ENCODE results near the gene PPP1R9A. TPM values are rescaled to one million over a fixed set of nuclear protein-coding genes. Genes with fewer than 3 reads are reported as not detected.

The PPP1R9A gene
- total RNA-seq, 1 donor from 2014 or later, result 42.8 TPM

DNA sequence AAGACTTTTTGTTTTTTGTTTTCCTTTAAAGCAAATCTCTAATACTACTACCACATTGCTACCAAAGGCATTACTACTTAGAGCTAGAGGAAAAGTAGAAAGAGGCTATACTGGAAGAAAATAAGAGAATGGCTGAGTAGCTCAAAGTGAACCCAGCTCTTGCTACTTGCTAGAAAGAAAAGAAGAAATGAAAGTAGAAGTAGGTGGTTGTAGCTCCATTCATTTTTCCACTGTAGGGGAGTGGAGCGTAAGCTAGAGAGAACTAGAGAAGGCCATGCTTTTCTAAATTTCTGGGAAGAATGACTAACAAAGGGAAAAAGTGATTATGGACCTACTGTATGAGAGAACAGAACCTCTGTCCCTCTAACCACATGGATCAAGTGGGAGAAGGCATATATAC lies 232.5 kb downstream of the PPP1R9A start:
- no peak for DNase-seq (ENCODE audit: low spot score)
- intact Hi-C loops (cut with DNase I), result no loop called here

DNA sequence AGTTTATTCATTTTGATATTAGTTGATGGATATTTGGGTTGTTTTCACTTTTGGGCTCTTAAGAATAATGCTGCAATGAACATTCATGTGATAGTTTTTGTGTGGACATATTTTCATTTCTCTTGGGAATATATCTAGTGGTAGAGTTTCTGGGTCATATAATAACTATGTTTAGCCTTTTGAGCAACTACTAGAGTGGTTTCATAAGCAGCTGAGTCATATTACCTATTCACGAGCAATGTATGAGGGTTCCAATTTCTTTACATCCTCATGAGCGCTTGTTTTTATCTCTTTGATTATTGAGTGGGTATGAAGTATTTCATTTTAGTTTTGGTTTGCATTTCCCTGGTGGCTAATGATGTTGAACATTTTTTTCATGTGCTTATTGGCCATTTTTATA lies 234.4 kb downstream of the PPP1R9A start:
- no peak for DNase-seq (ENCODE audit: low spot score)
- intact Hi-C loops (cut with DNase I), result no loop called here

GRCh38 chr7:95144256-95144655 lies 236.9 kb downstream of the PPP1R9A start:
- intact Hi-C loops (cut with DNase I), result no loop called here
- DNase-seq (ENCODE audit: low spot score), result no peak

DNA sequence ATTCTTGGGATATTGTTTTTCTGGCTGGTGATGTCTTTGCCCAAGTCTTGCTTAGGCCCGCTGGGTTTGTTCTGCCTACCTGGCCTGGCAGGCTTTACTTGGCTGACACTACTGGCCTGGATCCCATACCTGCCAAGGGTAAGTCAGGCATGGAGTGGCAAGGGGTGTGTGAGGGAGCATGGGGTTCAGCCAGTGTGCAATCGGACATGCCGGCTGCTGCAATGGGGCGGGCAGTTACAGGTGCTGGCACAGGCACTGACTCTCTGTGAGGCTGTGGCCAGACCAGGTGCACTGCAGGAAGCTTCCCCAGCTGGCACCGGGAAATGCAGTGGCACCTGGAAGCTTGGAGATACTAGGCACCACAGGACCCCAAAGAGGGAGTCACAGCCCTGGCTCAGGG lies 248.6 kb downstream of the PPP1R9A start:
- intact Hi-C loops (cut with DNase I), result no loop called here
- DNase-seq (ENCODE audit: low spot score), result no peak

GRCh38 chr7:95157381-95157780 lies 250.0 kb downstream of the PPP1R9A start:
- no peak for DNase-seq (ENCODE audit: low spot score)
- intact Hi-C loops (cut with DNase I), result no loop called here

DNA sequence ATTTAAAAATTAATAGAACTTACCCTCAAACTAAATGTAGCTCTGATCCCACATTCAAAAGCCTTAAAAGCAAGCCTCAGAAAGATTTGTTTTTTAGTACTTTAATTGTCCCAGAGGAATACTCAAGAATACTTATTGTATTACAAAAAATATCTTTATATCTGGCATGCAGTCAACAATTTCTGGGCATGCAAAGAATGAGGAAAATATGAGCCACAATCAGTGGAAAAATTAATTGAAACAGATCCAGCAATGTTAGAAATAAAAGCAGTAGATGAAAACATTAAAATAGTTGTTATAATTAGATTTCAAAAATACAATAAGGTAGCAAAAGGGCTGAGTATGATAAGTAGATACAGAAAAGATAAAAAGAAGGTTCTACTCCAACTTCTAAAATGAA lies 262.3 kb downstream of the PPP1R9A start:
- intact Hi-C loops (cut with DNase I), result no loop called here
- no peak for DNase-seq (ENCODE audit: low spot score)

- DNase-seq (ENCODE audit: low spot score), result no peak
- intact Hi-C loops (cut with DNase I), result no loop called here
Observed at GRCh38 chr7:95172420-95172819, 265.0 kb downstream of the PPP1R9A start.

- no peak for DNase-seq (ENCODE audit: low spot score)
- intact Hi-C loops (cut with DNase I), result no loop called here
Observed at GRCh38 chr7:95190515-95190914, 283.1 kb downstream of the PPP1R9A start.

DNA sequence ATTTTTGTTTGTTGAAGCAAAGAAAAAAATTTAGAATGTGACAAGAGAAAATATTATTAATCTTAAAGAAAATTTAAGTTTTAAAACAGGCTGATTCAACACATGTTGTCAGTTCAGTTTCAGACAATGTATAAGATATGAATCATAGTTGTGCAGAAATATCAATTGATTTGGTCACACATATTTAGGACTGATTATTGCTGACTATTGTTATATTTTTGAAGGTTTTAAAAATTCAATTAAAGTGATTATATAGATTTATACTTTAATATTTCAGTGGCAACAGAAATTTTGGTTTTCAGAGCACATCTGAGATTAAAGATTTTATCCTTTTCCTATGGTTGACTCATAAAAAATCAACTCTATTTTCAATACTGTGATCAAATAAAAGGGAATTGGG lies 284.4 kb downstream of the PPP1R9A start:
- intact Hi-C loops (cut with DNase I), result no loop called here
- no peak for DNase-seq (ENCODE audit: low spot score)

DNA sequence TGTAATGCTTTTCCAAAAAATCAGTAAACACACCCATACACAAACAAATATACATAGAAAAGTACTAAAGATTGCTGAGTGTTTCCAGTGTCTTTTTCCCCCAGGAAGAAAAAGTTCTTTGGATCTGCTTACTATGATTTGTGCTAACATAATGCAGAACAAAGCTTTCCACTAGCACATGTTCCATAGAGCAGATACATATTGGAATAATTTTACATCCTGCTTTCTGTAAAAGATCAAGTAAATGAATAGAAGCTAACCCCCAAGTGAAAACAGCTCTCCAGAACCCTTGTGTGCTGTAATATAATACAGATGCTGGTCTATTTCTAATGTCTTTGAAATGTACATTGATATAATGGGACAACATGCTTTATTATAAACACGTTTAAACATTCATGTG lies 291.5 kb downstream of the PPP1R9A start:
- intact Hi-C loops (cut with DNase I), result loop anchor here (5.0 kb wide), 2 partner anchors 292 to 752 kb away; partner anchors contain the start of gene PPP1R9A
- DNase-seq (ENCODE audit: low spot score), result no peak

GRCh38 chr7:95199779-95200558 lies 292.6 kb downstream of the PPP1R9A start:
- intact Hi-C loops (cut with DNase I), result loop anchor here (5.0 kb wide), 2 partner anchors 293 to 753 kb away; partner anchors contain the start of gene PPP1R9A
- no peak for DNase-seq (ENCODE audit: low spot score)

- intact Hi-C loops (cut with DNase I), result no loop called here
- no peak for DNase-seq (ENCODE audit: low spot score)
Observed at GRCh38 chr7:95200741-95201140, 293.3 kb downstream of the PPP1R9A start.

GRCh38 chr7:95201727-95202126 lies 294.3 kb downstream of the PPP1R9A start:
- intact Hi-C loops (cut with DNase I), result no loop called here
- no peak for DNase-seq (ENCODE audit: low spot score)

GRCh38 chr7:95204618-95205017 lies 297.2 kb downstream of the PPP1R9A start:
- intact Hi-C loops (cut with DNase I), result no loop called here
- no peak for DNase-seq (ENCODE audit: low spot score)

- DNase-seq (ENCODE audit: low spot score), result no peak
- intact Hi-C loops (cut with DNase I), result no loop called here
Observed at GRCh38 chr7:95205665-95206225, 298.4 kb downstream of the PPP1R9A start.

DNA sequence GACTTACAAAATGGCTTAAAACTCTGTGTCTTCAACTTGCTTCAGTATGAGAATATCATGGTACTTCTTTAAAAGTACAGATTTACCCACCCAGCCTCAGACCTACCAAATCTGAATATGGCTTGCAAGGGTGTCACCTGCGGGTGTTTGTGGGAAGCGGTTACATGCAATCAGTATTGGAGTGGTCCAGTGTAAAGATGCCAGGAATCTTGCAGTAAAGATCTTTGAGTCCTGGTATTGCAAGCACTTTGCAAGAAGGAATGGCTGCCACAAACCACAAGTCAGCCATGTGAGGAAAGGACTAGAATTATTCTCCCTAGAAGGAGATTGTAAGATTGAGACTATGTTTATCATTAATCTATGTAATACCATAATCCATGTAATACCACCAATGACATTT lies 301.9 kb downstream of the PPP1R9A start:
- no peak for DNase-seq (ENCODE audit: low spot score)
- intact Hi-C loops (cut with DNase I), result no loop called here

GRCh38 chr7:95209788-95210187 lies 302.4 kb downstream of the PPP1R9A start:
- intact Hi-C loops (cut with DNase I), result no loop called here
- no peak for DNase-seq (ENCODE audit: low spot score)

DNA sequence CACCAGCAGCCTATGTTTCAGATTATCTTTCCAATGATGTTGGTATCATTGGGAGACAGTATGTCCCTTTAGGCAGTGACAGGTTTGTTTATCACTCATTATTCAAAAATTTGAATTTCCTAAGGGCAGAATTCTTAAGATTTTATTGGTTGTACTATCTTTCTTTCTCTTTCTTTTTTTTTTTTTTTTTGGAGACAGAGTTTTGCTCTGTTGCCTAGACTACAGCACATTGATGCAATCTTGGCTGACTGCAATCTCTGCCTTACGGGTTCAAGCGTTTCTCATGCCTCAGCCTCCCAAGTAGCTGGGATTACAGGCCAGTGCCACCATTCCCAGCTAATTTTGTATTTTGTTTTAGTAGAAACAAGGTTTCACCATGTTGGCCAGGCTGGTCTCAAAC lies 305.8 kb downstream of the PPP1R9A start:
- intact Hi-C loops (cut with DNase I), result no loop called here

DNA sequence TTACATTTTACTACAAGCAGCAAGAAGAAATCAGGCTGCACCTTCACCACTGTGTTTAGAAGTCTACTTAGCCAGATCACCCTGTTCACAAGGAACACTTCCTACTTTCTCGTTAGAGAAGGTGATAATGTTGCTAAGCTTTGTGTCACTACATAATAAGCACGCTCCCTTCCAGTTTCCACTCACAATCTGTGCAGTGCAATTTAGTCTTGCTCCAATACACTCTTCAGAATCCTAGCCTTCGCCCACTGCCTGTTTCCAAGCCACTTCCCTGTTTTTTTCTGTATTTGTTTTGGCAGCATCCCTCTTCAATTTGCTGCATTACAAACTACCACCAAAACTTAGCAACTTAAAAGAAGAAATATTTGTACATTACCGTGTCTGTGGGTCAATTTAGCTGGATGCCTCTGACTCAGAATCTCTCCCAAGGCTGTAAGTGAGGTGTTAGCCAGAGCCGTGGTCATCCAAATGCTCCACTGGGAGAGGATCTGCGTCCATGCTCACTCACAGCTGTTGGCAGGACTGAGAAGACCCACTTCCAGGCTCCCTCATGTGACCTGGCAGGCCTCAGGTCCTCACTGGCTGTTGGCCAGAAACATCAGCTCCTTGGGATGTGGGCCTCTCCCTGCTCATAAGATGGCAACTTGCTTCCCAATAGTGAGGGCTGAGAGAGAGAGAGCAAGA lies 306.6 kb downstream of the PPP1R9A start:
- DNase-seq (ENCODE audit: low spot score), result no peak
- intact Hi-C loops (cut with DNase I), result no loop called here

More for the DNA sequence above, 305.8 kb downstream of the PPP1R9A start:
- no peak for DNase-seq (ENCODE audit: low spot score)

DNA sequence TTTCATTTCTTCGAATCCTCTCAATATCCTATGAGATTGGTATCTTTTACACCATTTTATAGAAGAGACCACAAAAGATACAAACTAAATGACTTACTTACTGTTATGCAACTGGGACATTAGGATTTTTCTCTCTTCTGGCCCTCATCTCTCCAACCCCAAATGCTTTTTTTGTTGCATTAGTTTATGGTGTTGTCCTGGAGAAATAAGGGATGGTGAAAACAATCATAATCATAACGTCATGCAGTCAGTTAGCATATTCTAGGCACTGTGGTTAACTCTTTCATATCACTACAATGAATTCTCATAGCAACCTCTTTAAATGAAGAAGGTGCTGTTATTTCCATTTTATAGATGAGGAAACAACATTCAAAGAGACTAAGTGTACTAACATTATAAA lies 312.3 kb downstream of the PPP1R9A start:
- intact Hi-C loops (cut with DNase I), result no loop called here
- no peak for DNase-seq (ENCODE audit: low spot score)

GRCh38 chr7:95220328-95220727 lies 312.9 kb downstream of the PPP1R9A start:
- no peak for DNase-seq (ENCODE audit: low spot score)
- intact Hi-C loops (cut with DNase I), result no loop called here

Data from cardiac septum (tissue), 1 donor.